ENCODE data around the gene AHNAK.

DNA sequence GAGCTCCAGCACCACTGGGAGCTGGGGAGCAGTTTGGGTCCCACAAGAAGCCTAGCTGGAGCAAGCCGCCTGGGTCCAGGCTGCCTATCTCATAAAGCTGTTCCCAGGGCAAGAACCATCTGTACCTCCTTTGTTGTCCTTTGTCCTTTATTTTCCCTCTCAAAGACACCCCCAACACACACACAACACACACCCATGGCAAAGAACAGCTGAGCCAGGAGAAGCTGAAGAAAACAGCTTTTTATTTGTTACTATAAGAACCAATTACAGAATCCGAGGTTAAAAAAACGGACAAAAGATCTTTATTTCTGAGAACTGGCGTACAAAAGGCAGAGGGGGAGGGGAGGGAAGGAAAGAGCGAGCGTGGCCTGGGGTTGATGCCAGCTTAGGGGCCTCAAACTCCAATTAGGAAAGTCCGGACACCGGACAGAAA is 46.4 kb upstream of the AHNAK start:
- TF ChIP-seq EZH2 (IDR thresholded peaks at IDR 0.05; ENCODE audit: insufficient read depth, poor library complexity, severe bottlenecking) (no peak), EZH2phosphoT487 (IDR thresholded peaks at IDR 0.05; ENCODE audit: insufficient read depth, low read depth) (no peak)
